Breast epithelium (tissue), 4 donors: ENCODE data around the gene CYP4F22. TPM values are rescaled to one million over a fixed set of nuclear protein-coding genes. Genes with fewer than 3 reads are reported as not detected.
"Not testable (repeated sequence)": the region's sequence is repeated elsewhere in the genome, so short reads cannot be mapped to it uniquely, and the experiment has no call there.

Experiments
- DNase-seq, 2 donors: peaks; one replicate each; pipeline ENCODE4 v3.0.0-alpha.2; 2019; ENCODE audit warnings: low spot score in 2 of 2
- H3K27ac ChIP-seq, 2 donors: fragments of 200-600 bp; sonication (generic) in 1 of 2; one replicate each; pipeline ENCODE4 v1.5.1; 2016 to 2019; ENCODE audit warnings: mild to moderate bottlenecking in 1 of 2
- H3K27me3 ChIP-seq, 2 donors: fragments of 200-600 bp; sonication (generic) in 1 of 2; one replicate each; pipeline versions ENCODE4 v1.5.1 to v1.6.0; 2017 to 2019; ENCODE audit warnings: control low read depth in 1 of 2, mild to moderate bottlenecking in 1 of 2
- H3K36me3 ChIP-seq: fragments of 200-600 bp; one replicate; pipeline ENCODE4 v1.5.1; 2019
- H3K4me1 ChIP-seq, 2 donors: fragments of 200-600 bp; sonication (generic); one replicate each; pipeline ENCODE4 v1.5.1; 2016 to 2019; ENCODE audit warnings: control low read depth in 1 of 2
- H3K4me3 ChIP-seq, 3 donors: fragments of 200-600 bp; sonication (generic); 1 replicate in 2 of 3; 2 replicates in 1 of 3; pipeline ENCODE4 v1.5.1; 2016 to 2019; ENCODE audit warnings: mild to moderate bottlenecking in 3 of 3, moderate library complexity in 2 of 3
- H3K9me3 ChIP-seq, 2 donors: fragments of 200-600 bp; sonication (generic) in 1 of 2; one replicate each; pipeline ENCODE4 v1.5.1; 2016 to 2019; ENCODE audit warnings: control low read depth in 1 of 2
- CTCF ChIP-seq, 3 donors: fragments of 450-650 bp; IDR thresholded peaks; one replicate each; pipeline ENCODE4 v1.5.1; 2016 to 2017; ENCODE audit warnings: antibody characterized with exemption in 3 of 3, mild to moderate bottlenecking in 3 of 3, moderate library complexity in 3 of 3
- POLR2A ChIP-seq: fragments of 450-650 bp; IDR thresholded peaks from one replicate; pipeline ENCODE4 v1.6.1; 2016; ENCODE audit warnings: antibody characterized with exemption, mild to moderate bottlenecking, moderate library complexity
- POLR2AphosphoS5 ChIP-seq, 3 donors: sonication (generic); formaldehyde crosslinking; IDR thresholded peaks; one replicate each; pipeline ENCODE4 v1.6.1; 2017; ENCODE audit warnings: antibody characterized with exemption in 3 of 3
- intact Hi-C: fragments of 100-400 bp; cut with DNase I; formaldehyde crosslinking; loops from one replicate; pipeline ENCODE4 v1.15.1; 2023; ENCODE audit warnings: low total_unique reads
- total RNA-seq, 3 donors: library from RNA; depleted of rRNA; stranded (reverse); fragments of >200 nt; gene quantifications; one replicate each; pipeline ENCODE4 v1.1.0, GENCODE V29; 2016

Gene CYP4F22
- total RNA-seq, 3 donors from 2014 or later: 8.8 to 26.9 (median 9.4) TPM

GRCh38 chr19:15511671-15512424, 3.5 kb downstream of the CYP4F22 start:
- no peak for DNase-seq
- peaks cover 0 to 9% of the 10 kb centered on the region in 2 donors for H3K9me3 ChIP-seq
- H3K27ac ChIP-seq: no peak overlapping the region
- H3K36me3 ChIP-seq: no peaks in the 10 kb centered on the region
- no peak overlapping the region for H3K4me3 ChIP-seq
- intact Hi-C loops: no loop called here
- H3K4me1 ChIP-seq: peaks cover 0 to 3% of the 10 kb centered on the region in 2 donors
- H3K27me3 ChIP-seq: peaks cover 0 to 35% of the 10 kb centered on the region in 2 donors
- TF ChIP-seq POLR2A (no peak), CTCF (IDR thresholded peaks at IDR 0.05) (no peak), POLR2AphosphoS5 (IDR thresholded peaks at IDR 0.05) (no peak)

GRCh38 chr19:15515227-15515625, 6.9 kb downstream of the CYP4F22 start:
- H3K4me1 ChIP-seq, H3K4me3 ChIP-seq, H3K36me3 ChIP-seq, H3K27ac ChIP-seq, intact Hi-C loops, DNase-seq: not testable (repeated sequence)
- Histone ChIP-seq H3K27me3 (peaks cover 0 to 17% of the 10 kb centered on the region in 2 donors), H3K9me3 (peaks cover 0 to 14% of the 10 kb centered on the region in 2 donors)

GRCh38 chr19:15516363-15516762, 8.0 kb downstream of the CYP4F22 start:
- intact Hi-C loops: no loop called here
- Histone ChIP-seq H3K27ac (no peak overlapping the region), H3K4me1 (no peaks in the 10 kb centered on the region)

GRCh38 chr19:15517778-15518177, 9.5 kb downstream of the CYP4F22 start:
- TF ChIP-seq POLR2AphosphoS5 (IDR thresholded peaks at IDR 0.05) (no peak), POLR2A (no peak), CTCF (IDR thresholded peaks at IDR 0.05) (no peak)
- intact Hi-C loops: no loop called here
- Histone ChIP-seq H3K27me3 (peaks cover 0 to 9% of the 10 kb centered on the region in 2 donors), H3K4me3 (no peak overlapping the region), H3K9me3 (peaks cover 0 to 14% of the 10 kb centered on the region in 2 donors), H3K36me3 (no peaks in the 10 kb centered on the region), H3K4me1 (no peaks in the 10 kb centered on the region), H3K27ac (no peak overlapping the region)
- no peak for DNase-seq

More at GRCh38 chr19:15516363-15516762, 8.0 kb downstream of the CYP4F22 start:
- Histone ChIP-seq H3K36me3 (no peaks in the 10 kb centered on the region), H3K27me3 (peaks cover 0 to 9% of the 10 kb centered on the region in 2 donors), H3K9me3 (peaks cover 0 to 14% of the 10 kb centered on the region in 2 donors), H3K4me3 (no peak overlapping the region)
- no peak for TF ChIP-seq POLR2AphosphoS5 (IDR thresholded peaks at IDR 0.05)
- no peak for TF ChIP-seq POLR2A
- no peak for TF ChIP-seq CTCF (IDR thresholded peaks at IDR 0.05)
- no peak for DNase-seq

GRCh38 chr19:15519433-15519976, 11.2 kb downstream of the CYP4F22 start:
- peaks cover 0 to 9% of the 10 kb centered on the region in 2 donors for H3K27me3 ChIP-seq
- intact Hi-C loops: no loop called here
- no peak overlapping the region for H3K4me3 ChIP-seq

More at GRCh38 chr19:15519433-15519976, 11.2 kb downstream of the CYP4F22 start:
- no peak for TF ChIP-seq POLR2AphosphoS5 (IDR thresholded peaks at IDR 0.05)
- no peak for TF ChIP-seq POLR2A
- no peak for TF ChIP-seq CTCF (IDR thresholded peaks at IDR 0.05)
- Histone ChIP-seq H3K36me3 (no peaks in the 10 kb centered on the region), H3K4me1 (no peaks in the 10 kb centered on the region), H3K9me3 (peaks cover 0 to 14% of the 10 kb centered on the region in 2 donors), H3K27ac (no peak overlapping the region)
- DNase-seq: no peak
